ENCODE measurements around the gene DNAJC12.

DNA sequence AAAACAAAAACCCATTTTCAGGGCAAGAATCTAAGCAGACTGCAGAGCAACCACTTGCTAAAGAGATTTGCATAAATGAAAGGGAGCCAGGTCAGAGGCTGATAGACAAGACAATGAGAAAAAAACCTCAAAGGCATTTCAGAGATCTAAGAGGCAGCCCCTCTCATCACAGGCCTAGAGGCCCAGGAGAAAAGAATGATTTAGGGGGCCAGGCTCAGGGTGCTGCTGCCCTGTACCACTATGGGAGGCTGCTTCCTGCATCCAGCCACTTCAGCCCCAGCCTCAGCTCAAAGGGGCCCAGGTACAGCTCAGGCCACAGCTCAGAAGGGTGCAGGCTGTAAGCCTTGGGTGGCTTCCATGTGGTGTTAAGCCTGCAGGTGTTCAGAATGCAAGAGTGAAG is 3.7 kb upstream of the DNAJC12 start:
- TF ChIP-seq CTCF (conservative IDR thresholded peaks at IDR 0.05; ENCODE audit: low read length): no peak
- no peak for TF ChIP-seq EZH2phosphoT487 (IDR thresholded peaks at IDR 0.05; ENCODE audit: borderline replicate concordance)

Data from Loucy (cell line).